A549 (cell line): ENCODE data around the gene C20orf141. TPM values are rescaled to one million over a fixed set of nuclear protein-coding genes. Genes with fewer than 3 reads are reported as not detected.

ENCODE experiments used
- ATAC-seq, 2 experiments: fragments of 200-7000 bp in 1 of 2; fragments of >200 bp in 1 of 2; cut with Nextera tagmentation in 1 of 2; cut with Tn5 transposase in 1 of 2; 3 replicates each; pipeline versions ENCODE4 v1.8.0 to v1.9.1; 2018 to 2020; ENCODE audit warnings: mild to moderate bottlenecking in 1 of 2, moderate library complexity in 1 of 2
- CTCF ChIA-PET: fragments of 300-600 bp; sonication (Branson Sonifier 250); formaldehyde crosslinking; extraction: SDS; loops from one replicate; lab custom pipeline; 2021; ENCODE audit warnings: antibody characterized with exemption, inconsistent platforms; lab: Yijun Ruan, JAX
- POLR2A ChIA-PET: fragments of 350-600 bp; formaldehyde crosslinking; extraction: SDS; loops from one replicate; lab custom pipeline; 2021; ENCODE audit warnings: antibody characterized with exemption, inconsistent platforms; lab: Yijun Ruan, JAX
- DNase-seq, 2 experiments: peaks; one replicate each; pipeline versions ENCODE4 v3.0.0 to v3.0.0-alpha.2; 2011 to 2016; ENCODE audit warnings: low read depth in 1 of 2, low spot score in 1 of 2
- FAIRE-seq: peaks from 2 replicates; lab custom pipeline; 2011; peaks lifted over from hg19 to GRCh38; lab: Jason Lieb, UNC
- H3K27ac ChIP-seq, 2 experiments: fragments of >200 bp; sonication (Bioruptor Twin); formaldehyde crosslinking; 3 replicates each; pipeline ENCODE4 v1.5.1; 2016 to 2017
- H3K4me1 ChIP-seq: fragments of >200 bp; sonication (Bioruptor Twin); formaldehyde crosslinking; 3 replicates; pipeline ENCODE4 v1.6.1; 2016
- H3K4me2 ChIP-seq: fragments of >200 bp; sonication (Bioruptor Twin); formaldehyde crosslinking; 3 replicates; pipeline ENCODE4 v1.6.1; 2016
- H3K4me3 ChIP-seq: fragments of >200 bp; sonication (Bioruptor Twin); formaldehyde crosslinking; 3 replicates; pipeline ENCODE4 v1.5.1; 2016
- H3K9me3 ChIP-seq: fragments of >200 bp; sonication (Bioruptor Twin); formaldehyde crosslinking; 3 replicates; pipeline ENCODE4 v1.6.1; 2016
- CHD2 ChIP-seq: fragments of 150-350 bp; IDR thresholded peaks from 2 replicates; pipeline ENCODE4 v1.6.1; 2014; ENCODE audit warnings: low read length; ENCODE audit not compliant: partially characterized antibody
- CTCF ChIP-seq: fragments of >200 bp; sonication (Bioruptor Twin); formaldehyde crosslinking; IDR thresholded peaks from 3 replicates; pipeline ENCODE4 v1.5.1; 2016
- E2F6 ChIP-seq: IDR thresholded peaks from 2 replicates; pipeline ENCODE4 v1.6.1; 2012; ENCODE audit warnings: low read depth, borderline replicate concordance
- GATA3 ChIP-seq: IDR thresholded peaks from 2 replicates; pipeline ENCODE4 v1.6.1; 2012; ENCODE audit warnings: borderline replicate concordance
- HDAC2 ChIP-seq: fragments of 200-600 bp; sonication (generic); IDR thresholded peaks from 2 replicates; pipeline ENCODE4 v1.6.1; 2016
- HMGXB4 ChIP-seq: fragments of 250-450 bp; sonication (Bioruptor Pico); IDR thresholded peaks from 2 replicates; pipeline ENCODE4 v1.5.0; 2021; ENCODE audit warnings: mild to moderate bottlenecking, moderate library complexity, borderline replicate concordance
- JUN ChIP-seq, 2 experiments: fragments of >200 bp; sonication (Bioruptor Twin); formaldehyde crosslinking; IDR thresholded peaks; 2 replicates in 1 of 2; 3 replicates in 1 of 2; pipeline ENCODE4 v1.6.1; 2016 to 2017
- JUNB ChIP-seq: fragments of >200 bp; sonication (Bioruptor Twin); formaldehyde crosslinking; IDR thresholded peaks from 2 replicates; pipeline ENCODE4 v1.6.1; 2016
- KDM5A ChIP-seq: fragments of 200-600 bp; sonication (generic); IDR thresholded peaks from 2 replicates; pipeline ENCODE4 v1.6.1; 2016; ENCODE audit warnings: antibody characterized with exemption, mild to moderate bottlenecking
- MAX ChIP-seq: IDR thresholded peaks from 2 replicates; pipeline ENCODE4 v1.6.1; 2012
- MAZ ChIP-seq: fragments of 150-350 bp; IDR thresholded peaks from 2 replicates; pipeline ENCODE4 v1.6.1; 2014; ENCODE audit warnings: antibody characterized with exemption, low read depth, low read length, borderline replicate concordance
- POLR2A ChIP-seq: IDR thresholded peaks from 2 replicates; pipeline ENCODE4 v1.6.1; 2012; ENCODE audit warnings: mild to moderate bottlenecking, low read length
- SMC3 ChIP-seq: fragments of >200 bp; sonication (Bioruptor Twin); formaldehyde crosslinking; IDR thresholded peaks from 3 replicates; pipeline ENCODE4 v1.6.1; 2018; ENCODE audit warnings: inconsistent platforms
- TP53 ChIP-seq: fragments of 250-450 bp; sonication (Bioruptor Pico); IDR thresholded peaks from 2 replicates; pipeline ENCODE4 v1.5.0; 2021; ENCODE audit warnings: mild to moderate bottlenecking, moderate library complexity
- ZNF302 ChIP-seq: fragments of 250-450 bp; sonication (Bioruptor Pico); IDR thresholded peaks from 2 replicates; pipeline ENCODE4 v1.9.0; 2021; ENCODE audit warnings: inconsistent platforms, mild to moderate bottlenecking, moderate library complexity
- ZSCAN20 ChIP-seq: fragments of 250-450 bp; sonication (Bioruptor Pico); IDR thresholded peaks from 2 replicates; pipeline ENCODE4 v1.8.0; 2022; ENCODE audit warnings: mild to moderate bottlenecking, moderate library complexity
- WGBS: methylation state at CpG from one replicate; pipeline ENCODE4 v1.1.6; 2017; ENCODE audit errors: missing lambda C conversion rate; 5-methylcytosine and 5-hydroxymethylcytosine counted together
- polyA plus RNA-seq, 4 experiments: library from polyadenylated mRNA; depleted of rRNA in 3 of 4; stranded (reverse); fragments of >200 nt; fragmentation: RNase III in 1 of 4; extraction: RNeasy Plus Mini Kit Qiagen cat#74134 plus additional on column Dnase treatment in 1 of 4; gene quantifications; 2 replicates in 3 of 4; 3 replicates in 1 of 4; pipeline ENCODE4 v1.2.3, GENCODE V29; 2011 to 2017

Gene C20orf141
- polyA plus RNA-seq, 2 of the 4 experiments (the other 2 are of a cell fraction), result 0.16 to 0.56 TPM

GRCh38 chr20:2847802-2848201 is 33.0 kb downstream of the C20orf141 start (continued):
- TF ChIP-seq TP53 (CRISPR knock-in tag) (no peak), KDM5A (no peak), MAX (no peak)
- TF ChIP-seq, all 56 proteins: peak for 0

GRCh38 chr20:2849529-2849928 is 34.7 kb downstream of the C20orf141 start:
- no peak for DNase-seq
- 85% methylated on average over 4 of the region's 4 CpGs for WGBS
- ChIA-PET POLR2A (no interaction called here), CTCF (interaction anchor here (0.6 to 14.2 kb wide), 10 partner anchors 9 to 545 kb away, joined by 3 to 170 read pairs (median 5); partner anchors contain the start of genes C20orf141, PCED1A, PTPRA and VPS16)
- ATAC-seq, result no peak
- no peak overlapping the region for H3K4me3 ChIP-seq
- H3K4me1 ChIP-seq, result no peaks in the 10 kb centered on the region
- no peak for FAIRE-seq
- H3K9me3 ChIP-seq, result no peaks in the 10 kb centered on the region
- no peak for TF ChIP-seq CHD2
- H3K4me2 ChIP-seq, result no peak overlapping the region
- H3K27ac ChIP-seq, result no peak overlapping the region

- Histone ChIP-seq H3K27ac (no peak overlapping the region), H3K4me2 (no peak overlapping the region), H3K9me3 (no peaks in the 10 kb centered on the region), H3K4me1 (no peaks in the 10 kb centered on the region), H3K4me3 (no peak overlapping the region)
- TF ChIP-seq ZSCAN20 (CRISPR knock-in tag) (no peak), SMC3 (no peak), CTCF (no peak), JUNB (no peak), HMGXB4 (CRISPR knock-in tag) (no peak), KDM5A (no peak), POLR2A (no peak), ZNF302 (CRISPR knock-in tag) (no peak), E2F6 (no peak), MAZ (no peak), JUN (IDR thresholded peaks at IDR 0.05) (no peak), HDAC2 (no peak)
- ATAC-seq (no peak), FAIRE-seq (no peak), DNase-seq (no peak)
- ChIA-PET POLR2A (no interaction called here), CTCF (interaction anchor here (0.8 to 14.2 kb wide), 26 partner anchors 11 to 200 kb away, joined by 3 to 170 read pairs (median 6); partner anchors contain the start of genes PCED1A and VPS16)
- 84% methylated on average over 10 of the region's 10 CpGs for WGBS
Observed at GRCh38 chr20:2851086-2851485, 36.3 kb downstream of the C20orf141 start.

- no peak for TF ChIP-seq JUN (IDR thresholded peaks at IDR 0.05)
- TF ChIP-seq GATA3, result no peak
- TF ChIP-seq TP53 (CRISPR knock-in tag), result no peak
- TF ChIP-seq, all 56 proteins: peak for 0
- no peak overlapping the region for H3K4me3 ChIP-seq
- FAIRE-seq, result no peak
- H3K9me3 ChIP-seq, result no peaks in the 10 kb centered on the region
- no peak for ATAC-seq
- 88% methylated on average over 2 of the region's 2 CpGs for WGBS
- H3K4me1 ChIP-seq, result no peaks in the 10 kb centered on the region
- H3K27ac ChIP-seq, result no peak overlapping the region
- ChIA-PET POLR2A (no interaction called here), CTCF (interaction anchor here (0.8 to 14.2 kb wide), 3 partner anchors 9 to 105 kb away, joined by 3 to 170 read pairs (median 4); no protein-coding TSS in a partner anchor)
- DNase-seq, result no peak
- H3K4me2 ChIP-seq, result no peak overlapping the region
Observed at GRCh38 chr20:2858591-2858990, 43.8 kb downstream of the C20orf141 start.
